Memory B cell (primary cell): ENCODE data around the gene SLC26A6.

Experiments used
- ATAC-seq: fragments of 150-1000 bp; cut with Tn5 transposase; 2 replicates; pipeline ENCODE4 v1.10.0; 2021; ENCODE audit warnings: low read depth, mild to moderate bottlenecking, moderate library complexity
- DNase-seq, 2 donors: peaks; one replicate each; pipeline ENCODE4 v3.0.0; 2022; ENCODE audit warnings: low spot score in 2 of 2
- H3K27ac Mint-ChIP-seq: one replicate; pipeline ENCODE4 v1.8.0; 2022; ENCODE audit warnings: mild to moderate bottlenecking, moderate library complexity, mixed read lengths
- H3K27me3 Mint-ChIP-seq: one replicate; pipeline ENCODE4 v1.8.0; 2022; ENCODE audit warnings: mixed read lengths
- H3K36me3 Mint-ChIP-seq: one replicate; pipeline ENCODE4 v1.8.0; 2022; ENCODE audit warnings: mild to moderate bottlenecking, mixed read lengths
- H3K4me1 Mint-ChIP-seq: one replicate; pipeline ENCODE4 v1.8.0; 2022; ENCODE audit warnings: mixed read lengths
- H3K4me3 Mint-ChIP-seq: one replicate; pipeline ENCODE4 v1.8.0; 2022; ENCODE audit warnings: mild to moderate bottlenecking, moderate library complexity, mixed read lengths
- H3K9me3 Mint-ChIP-seq: one replicate; pipeline ENCODE4 v1.8.0; 2022; ENCODE audit warnings: mixed read lengths

The SLC26A6 gene

GRCh38 chr3:48664929-48665328 lies 29.7 kb upstream of the SLC26A6 start:
- Mint-ChIP-seq H3K9me3 (no peaks in the 10 kb centered on the region), H3K27me3 (peaks cover 6% of the 10 kb centered on the region), H3K27ac (no peak overlapping the region), H3K4me3 (no peak overlapping the region), H3K4me1 (peaks cover 8% of the 10 kb centered on the region), H3K36me3 (no peaks in the 10 kb centered on the region)
- DNase-seq (no peak), ATAC-seq (no peak)

GRCh38 chr3:48664313-48664644 lies 29.0 kb upstream of the SLC26A6 start:
- DNase-seq (no peak), ATAC-seq (no peak)
- peaks cover 8% of the 10 kb centered on the region for H3K4me1 Mint-ChIP-seq
- peak overlapping the region; percentile 43 for H3K4me3 Mint-ChIP-seq
- H3K27ac Mint-ChIP-seq: no peak overlapping the region
- H3K36me3 Mint-ChIP-seq: no peaks in the 10 kb centered on the region
- peaks cover 6% of the 10 kb centered on the region for H3K27me3 Mint-ChIP-seq
- H3K9me3 Mint-ChIP-seq: no peaks in the 10 kb centered on the region

GRCh38 chr3:48663489-48664312 lies 28.4 kb upstream of the SLC26A6 start:
- Mint-ChIP-seq H3K4me1 (peaks cover 8% of the 10 kb centered on the region), H3K27me3 (peaks cover 6% of the 10 kb centered on the region)
- ATAC-seq: peak; percentile 85

GRCh38 chr3:48662753-48663488 lies 27.7 kb upstream of the SLC26A6 start, which contains the start of gene CELSR3:
TSS of gene CELSR3 (minus strand) at chr3:48662886. CDS start at chr3:48662634, 252 bp downstream.
- peak within 1 kb of the TSS; percentile 89 for H3K4me3 Mint-ChIP-seq
- ATAC-seq (peak; percentile 41), DNase-seq (peak in 1 of 2 donors; percentile 49)
- H3K36me3 Mint-ChIP-seq: no peaks in the 10 kb centered on the region
- H3K4me1 Mint-ChIP-seq: peaks cover 8% of the 10 kb centered on the region
- H3K9me3 Mint-ChIP-seq: no peaks in the 10 kb centered on the region
- H3K27me3 Mint-ChIP-seq: peaks cover 6% of the 10 kb centered on the region
- H3K27ac Mint-ChIP-seq: peak within 1 kb of the TSS; percentile 90

More at GRCh38 chr3:48663489-48664312, 28.4 kb upstream of the SLC26A6 start:
- Mint-ChIP-seq H3K9me3 (no peaks in the 10 kb centered on the region), H3K36me3 (no peaks in the 10 kb centered on the region), H3K4me3 (peak overlapping the region; percentile 89), H3K27ac (peak overlapping the region; percentile 90)
- peak; percentile 77 to 87 for DNase-seq

GRCh38 chr3:48662145-48662752 lies 27.0 kb upstream of the SLC26A6 start:
- no peak for DNase-seq
- peaks cover 6% of the 10 kb centered on the region for H3K27me3 Mint-ChIP-seq
- ATAC-seq: no peak
- no peaks in the 10 kb centered on the region for H3K9me3 Mint-ChIP-seq
- peak overlapping the region; percentile 34 for H3K4me3 Mint-ChIP-seq
- no peaks in the 10 kb centered on the region for H3K36me3 Mint-ChIP-seq
- peaks cover 13% of the 10 kb centered on the region for H3K4me1 Mint-ChIP-seq
- peak overlapping the region; percentile 90 for H3K27ac Mint-ChIP-seq

- no peaks in the 10 kb centered on the region for H3K9me3 Mint-ChIP-seq
- peaks cover 6% of the 10 kb centered on the region for H3K27me3 Mint-ChIP-seq
- DNase-seq (peak; percentile 80 to 89), ATAC-seq (peak; percentile 23)
- peak overlapping the region; percentile 28 for H3K27ac Mint-ChIP-seq
- no peaks in the 10 kb centered on the region for H3K36me3 Mint-ChIP-seq
- H3K4me3 Mint-ChIP-seq: peak overlapping the region; percentile 34
- peaks cover 13% of the 10 kb centered on the region for H3K4me1 Mint-ChIP-seq
Measured at GRCh38 chr3:48661501-48662144, 26.4 kb upstream of the SLC26A6 start.

- H3K4me1 Mint-ChIP-seq: peaks cover 13% of the 10 kb centered on the region
- H3K4me3 Mint-ChIP-seq: peak overlapping the region; percentile 41
- H3K27ac Mint-ChIP-seq: no peak overlapping the region
- no peaks in the 10 kb centered on the region for H3K36me3 Mint-ChIP-seq
- H3K9me3 Mint-ChIP-seq: no peaks in the 10 kb centered on the region
- ATAC-seq (no peak), DNase-seq (no peak)
- peaks cover 6% of the 10 kb centered on the region for H3K27me3 Mint-ChIP-seq
Measured at GRCh38 chr3:48660800-48661400, 25.6 kb upstream of the SLC26A6 start.

GRCh38 chr3:48656841-48657281 lies 21.6 kb upstream of the SLC26A6 start:
- Mint-ChIP-seq H3K27me3 (no peaks in the 10 kb centered on the region), H3K4me1 (peaks cover 19% of the 10 kb centered on the region), H3K36me3 (no peaks in the 10 kb centered on the region), H3K4me3 (peak overlapping the region; percentile 83), H3K9me3 (no peaks in the 10 kb centered on the region), H3K27ac (peak overlapping the region; percentile 58)
- ATAC-seq (peak; percentile 7), DNase-seq (no peak)

- peaks cover 19% of the 10 kb centered on the region for H3K4me1 Mint-ChIP-seq
- ATAC-seq: peak; percentile 82
- H3K27ac Mint-ChIP-seq: peak overlapping the region; percentile 68
- H3K4me3 Mint-ChIP-seq: peak overlapping the region; percentile 83
- H3K36me3 Mint-ChIP-seq: no peaks in the 10 kb centered on the region
- H3K9me3 Mint-ChIP-seq: no peaks in the 10 kb centered on the region
- DNase-seq: peak; percentile 83 to 88
- no peaks in the 10 kb centered on the region for H3K27me3 Mint-ChIP-seq
Measured at GRCh38 chr3:48656061-48656840, 21.0 kb upstream of the SLC26A6 start.

GRCh38 chr3:48655606-48656005 lies 20.3 kb upstream of the SLC26A6 start:
- H3K36me3 Mint-ChIP-seq: no peaks in the 10 kb centered on the region
- peak overlapping the region; percentile 81 for H3K4me3 Mint-ChIP-seq
- H3K4me1 Mint-ChIP-seq: peaks cover 19% of the 10 kb centered on the region
- no peaks in the 10 kb centered on the region for H3K27me3 Mint-ChIP-seq
- peak overlapping the region; percentile 68 for H3K27ac Mint-ChIP-seq
- ATAC-seq (peak; percentile 48), DNase-seq (no peak)
- H3K9me3 Mint-ChIP-seq: no peaks in the 10 kb centered on the region

- Mint-ChIP-seq H3K27me3 (no peaks in the 10 kb centered on the region), H3K4me3 (peak overlapping the region; percentile 81), H3K4me1 (peaks cover 19% of the 10 kb centered on the region), H3K36me3 (no peaks in the 10 kb centered on the region), H3K27ac (peak overlapping the region; percentile 68), H3K9me3 (no peaks in the 10 kb centered on the region)
- no peak for ATAC-seq
- DNase-seq: no peak
Measured at GRCh38 chr3:48655063-48655462, 19.8 kb upstream of the SLC26A6 start.

- H3K4me3 Mint-ChIP-seq: no peak overlapping the region
- no peaks in the 10 kb centered on the region for H3K9me3 Mint-ChIP-seq
- H3K4me1 Mint-ChIP-seq: peaks cover 19% of the 10 kb centered on the region
- no peaks in the 10 kb centered on the region for H3K27me3 Mint-ChIP-seq
- no peak overlapping the region for H3K27ac Mint-ChIP-seq
- H3K36me3 Mint-ChIP-seq: no peaks in the 10 kb centered on the region
- DNase-seq: no peak
- no peak for ATAC-seq
Measured at GRCh38 chr3:48652923-48653715, 17.9 kb upstream of the SLC26A6 start.
